OCI-LY1 (cell line): ENCODE data around the gene INKA2.

Experiments used
- H2AFZ ChIP-seq: fragments of 200-600 bp; sonication (generic), shearing (Covaris generic); 2 replicates; pipeline ENCODE4 v1.6.0; 2014; ENCODE audit warnings: antibody characterized with exemption, mild to moderate bottlenecking, low read length
- H3F3A ChIP-seq: fragments of 200-600 bp; sonication (generic), shearing (Covaris generic); 2 replicates; pipeline ENCODE4 v1.6.0; 2014; ENCODE audit warnings: mild to moderate bottlenecking, antibody characterized with exemption, low read length, moderate library complexity; ENCODE audit not compliant: insufficient read depth
- H3K27ac ChIP-seq: fragments of 200-600 bp; sonication (generic); 2 replicates; pipeline ENCODE4 v1.5.1; 2014; ENCODE audit warnings: low read length, mixed run types, mild to moderate bottlenecking, low read depth; ENCODE audit not compliant: poor library complexity, severe bottlenecking
- H3K27me3 ChIP-seq: fragments of 200-600 bp; sonication (generic); 2 replicates; pipeline ENCODE4 v1.6.0; 2014; ENCODE audit warnings: antibody characterized with exemption, mild to moderate bottlenecking, low read length, moderate library complexity; ENCODE audit not compliant: insufficient read depth
- H3K36me3 ChIP-seq: fragments of 200-600 bp; sonication (generic); 2 replicates; pipeline ENCODE4 v1.6.1; 2014; ENCODE audit warnings: mild to moderate bottlenecking, antibody characterized with exemption, low read length, moderate library complexity, mixed read lengths; ENCODE audit not compliant: insufficient read depth
- H3K4me1 ChIP-seq: fragments of 200-600 bp; sonication (generic); 2 replicates; pipeline ENCODE4 v1.5.1; 2014; ENCODE audit warnings: mild to moderate bottlenecking, low read length, moderate library complexity; ENCODE audit not compliant: insufficient read depth, severe bottlenecking
- H3K4me2 ChIP-seq: fragments of 200-600 bp; sonication (generic), shearing (Covaris generic); 2 replicates; pipeline ENCODE4 v1.6.1; 2014; ENCODE audit warnings: low read length
- H3K4me3 ChIP-seq: fragments of 200-600 bp; sonication (generic); 2 replicates; pipeline ENCODE4 v1.5.1; 2014; ENCODE audit warnings: low read length, low read depth, mild to moderate bottlenecking, mixed read lengths; ENCODE audit not compliant: poor library complexity, severe bottlenecking
- H3K79me2 ChIP-seq: fragments of 200-600 bp; shearing (Covaris generic); 2 replicates; pipeline ENCODE4 v1.6.1; 2016; ENCODE audit warnings: mixed run types, low read length, mixed read lengths; ENCODE audit not compliant: insufficient read depth
- H3K9ac ChIP-seq: fragments of 200-600 bp; sonication (generic), shearing (Covaris generic); 2 replicates; pipeline ENCODE4 v1.6.1; 2014; ENCODE audit warnings: mild to moderate bottlenecking, low read length, mixed read lengths
- H3K9me2 ChIP-seq: fragments of 200-600 bp; sonication (generic), shearing (Covaris generic); 2 replicates; pipeline ENCODE4 v1.6.1; 2014; ENCODE audit warnings: low read depth, mild to moderate bottlenecking, low read length, mixed read lengths
- H3K9me3 ChIP-seq: fragments of 200-600 bp; shearing (Covaris generic); 2 replicates; pipeline ENCODE4 v1.6.1; 2014; ENCODE audit warnings: low read length, mixed read lengths
- H4K20me1 ChIP-seq: fragments of 200-600 bp; sonication (generic), shearing (Covaris generic); 2 replicates; pipeline ENCODE4 v1.6.0; 2016; ENCODE audit warnings: mild to moderate bottlenecking, low read length; ENCODE audit not compliant: insufficient read depth
- CTCF ChIP-seq: fragments of 200-600 bp; sonication (generic), shearing (Covaris generic); IDR thresholded peaks from 2 replicates; pipeline ENCODE4 v1.5.1; 2017; ENCODE audit warnings: mild to moderate bottlenecking, antibody characterized with exemption, low read length, moderate library complexity, mixed read lengths
- EZH2 ChIP-seq: fragments of 200-600 bp; sonication (generic), shearing (Covaris generic); IDR thresholded peaks from 2 replicates; pipeline ENCODE4 v1.8.0; 2017; ENCODE audit warnings: borderline replicate concordance, mixed run types, mild to moderate bottlenecking, antibody characterized with exemption, low read length, moderate library complexity, mixed read lengths

INKA2 gene

GRCh38 chr1:111768625-111769024 lies 29.4 kb upstream of the INKA2 start:
- Histone ChIP-seq H3K9me2 (no peaks in the 10 kb centered on the region), H3K4me3 (no peak overlapping the region), H3K27ac (no peak overlapping the region), H3K79me2 (no peaks in the 10 kb centered on the region), H3K4me1 (no peaks in the 10 kb centered on the region), H3K36me3 (peaks cover 57% of the 10 kb centered on the region), H3K27me3 (no peaks in the 10 kb centered on the region), H4K20me1 (no peaks in the 10 kb centered on the region), H2AFZ (no peak overlapping the region), H3F3A (no peaks in the 10 kb centered on the region), H3K4me2 (no peak overlapping the region), H3K9me3 (no peaks in the 10 kb centered on the region), H3K9ac (no peak overlapping the region)
- TF ChIP-seq EZH2 (no peak), CTCF (no peak)

GRCh38 chr1:111768023-111768422 lies 28.8 kb upstream of the INKA2 start:
- Histone ChIP-seq H3K79me2 (no peaks in the 10 kb centered on the region), H3K27me3 (no peaks in the 10 kb centered on the region), H3K4me3 (no peak overlapping the region), H4K20me1 (no peaks in the 10 kb centered on the region), H3K27ac (no peak overlapping the region), H3K4me2 (no peak overlapping the region), H3K9ac (no peak overlapping the region), H3K9me3 (no peaks in the 10 kb centered on the region), H2AFZ (no peak overlapping the region), H3K4me1 (no peaks in the 10 kb centered on the region), H3F3A (no peaks in the 10 kb centered on the region), H3K9me2 (no peaks in the 10 kb centered on the region), H3K36me3 (peaks cover 63% of the 10 kb centered on the region)
- no peak for TF ChIP-seq EZH2
- TF ChIP-seq CTCF: no peak

GRCh38 chr1:111762332-111762731 lies 23.1 kb upstream of the INKA2 start:
- Histone ChIP-seq H3K4me3 (no peak overlapping the region), H2AFZ (no peak overlapping the region), H3K9me2 (no peaks in the 10 kb centered on the region), H3K4me2 (no peak overlapping the region), H3K36me3 (peaks cover 93% of the 10 kb centered on the region), H4K20me1 (no peaks in the 10 kb centered on the region), H3K4me1 (peaks cover 7% of the 10 kb centered on the region), H3K27ac (no peak overlapping the region), H3K27me3 (no peaks in the 10 kb centered on the region), H3F3A (no peaks in the 10 kb centered on the region), H3K79me2 (peaks cover 4% of the 10 kb centered on the region), H3K9me3 (no peaks in the 10 kb centered on the region), H3K9ac (no peak overlapping the region)
- TF ChIP-seq CTCF: no peak
- no peak for TF ChIP-seq EZH2
